ENCODE measurements around the gene PKDCC.

PKDCC gene

DNA sequence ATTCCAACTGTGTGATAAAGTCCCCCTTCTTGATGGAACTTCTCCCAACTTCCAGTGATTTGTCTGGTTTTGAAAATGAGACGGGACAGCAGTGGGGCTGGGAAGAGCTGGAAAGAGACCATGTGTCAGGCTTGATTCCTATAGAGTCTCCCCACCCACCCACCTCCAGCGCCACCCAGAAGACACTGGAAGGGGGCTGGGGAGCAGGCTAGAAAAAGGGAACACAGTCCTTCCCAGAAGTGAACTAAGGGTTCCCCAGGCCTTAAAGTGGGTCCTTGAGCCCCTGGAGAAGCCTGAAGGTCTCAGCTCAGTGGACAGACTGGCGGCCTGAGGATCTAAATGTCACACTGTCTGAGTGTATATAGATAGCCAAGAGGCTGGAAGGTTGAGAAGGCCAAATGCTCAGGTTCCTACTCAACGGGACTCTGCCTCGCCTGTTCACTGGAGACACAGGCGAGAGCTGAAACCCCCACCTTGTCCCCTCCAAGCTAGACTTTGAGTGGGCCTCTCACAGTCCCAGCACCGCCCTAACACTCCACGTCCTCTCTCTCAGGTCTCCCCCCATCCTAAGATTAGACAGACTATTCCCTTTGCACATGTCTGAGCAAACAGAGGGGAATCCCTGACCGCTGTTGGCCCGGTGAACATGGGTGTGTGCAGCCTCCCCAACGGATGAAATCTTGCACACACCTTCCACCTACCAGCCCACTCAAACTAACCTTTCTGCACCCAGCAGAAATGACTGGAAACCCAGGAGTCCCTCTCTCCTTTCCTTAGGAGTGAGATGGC lies 1.6 kb downstream of the PKDCC start:
- DNase-seq (ENCODE audit: low read depth in 3 of 3, low spot score in 1 of 3) = no peak

DNA sequence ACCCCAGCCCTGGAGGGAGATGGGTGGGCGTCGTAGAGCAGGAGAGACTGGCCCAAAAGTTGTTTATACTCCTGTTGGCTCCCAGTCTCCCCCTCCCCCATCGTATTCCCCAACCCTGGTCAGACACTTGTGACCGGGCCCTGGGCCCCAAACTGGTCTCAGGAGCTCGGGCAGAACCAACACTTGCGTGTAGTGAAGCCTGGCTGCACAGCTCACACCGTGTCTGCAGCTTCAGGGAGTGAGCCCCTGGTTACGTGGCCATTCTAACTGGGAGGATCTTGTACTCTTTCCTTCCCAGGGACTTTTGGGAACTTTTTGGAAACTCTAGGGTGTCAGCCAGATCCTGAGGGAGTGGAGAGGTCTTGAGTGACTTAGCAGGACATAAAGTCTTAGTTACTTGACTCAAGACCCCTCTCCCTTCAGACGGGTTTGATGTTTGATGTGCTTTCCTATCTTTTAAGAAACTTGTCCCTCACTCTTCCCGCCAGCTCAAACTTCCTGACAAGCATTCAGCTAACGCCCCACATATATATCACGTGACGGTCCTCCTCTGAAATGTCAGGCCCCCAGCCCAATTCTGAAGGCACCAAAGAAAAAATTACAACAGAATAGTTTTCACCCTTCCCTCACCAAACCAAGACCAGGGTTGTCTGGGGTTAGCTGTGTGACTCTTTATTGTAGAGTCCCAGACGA lies 2.3 kb downstream of the PKDCC start:
- DNase-seq (ENCODE audit: low read depth in 3 of 3, low spot score in 1 of 3) = no peak

DNA sequence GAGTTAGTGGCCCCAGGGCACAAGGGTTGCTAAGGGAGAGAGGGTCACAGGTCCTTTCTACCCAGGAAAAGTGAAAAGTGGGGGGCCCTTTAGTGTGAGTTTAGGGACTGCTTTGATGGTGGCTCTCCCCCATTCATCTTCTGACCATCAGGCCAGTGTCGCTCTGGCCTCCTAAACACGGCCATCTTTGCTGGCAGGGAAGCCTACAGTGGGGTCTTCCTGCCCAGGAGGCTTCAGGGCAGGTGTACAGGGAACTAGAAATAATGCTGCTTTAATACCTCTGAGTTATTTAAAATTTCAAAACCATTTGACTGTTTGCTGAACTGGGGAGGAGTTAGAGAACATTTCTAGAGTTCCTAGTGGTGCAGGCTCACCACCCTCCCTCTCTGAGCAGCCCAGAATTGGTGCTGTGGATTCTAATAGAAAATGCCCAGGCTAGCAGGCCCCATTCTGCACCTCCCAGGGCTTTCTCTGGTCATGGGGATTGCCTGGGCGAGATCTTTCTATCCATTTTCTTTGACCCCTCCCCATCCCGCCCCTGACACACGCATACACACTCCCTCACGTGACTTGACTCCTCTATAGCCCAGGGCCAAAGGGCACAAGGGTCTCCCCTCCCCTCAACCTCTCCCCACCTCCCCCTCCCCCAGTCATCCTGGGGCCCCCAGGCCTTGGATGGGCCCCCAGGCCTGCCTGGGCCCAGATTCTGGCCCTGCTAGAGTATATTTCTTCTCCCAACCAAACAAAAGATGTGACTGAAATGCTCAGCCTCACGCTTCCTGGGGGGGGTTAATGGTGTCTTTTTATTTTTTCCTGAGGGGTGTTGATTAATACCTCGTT lies 3.1 kb downstream of the PKDCC start:
- DNase-seq (ENCODE audit: low read depth in 3 of 3, low spot score in 1 of 3) = no peak

DNA sequence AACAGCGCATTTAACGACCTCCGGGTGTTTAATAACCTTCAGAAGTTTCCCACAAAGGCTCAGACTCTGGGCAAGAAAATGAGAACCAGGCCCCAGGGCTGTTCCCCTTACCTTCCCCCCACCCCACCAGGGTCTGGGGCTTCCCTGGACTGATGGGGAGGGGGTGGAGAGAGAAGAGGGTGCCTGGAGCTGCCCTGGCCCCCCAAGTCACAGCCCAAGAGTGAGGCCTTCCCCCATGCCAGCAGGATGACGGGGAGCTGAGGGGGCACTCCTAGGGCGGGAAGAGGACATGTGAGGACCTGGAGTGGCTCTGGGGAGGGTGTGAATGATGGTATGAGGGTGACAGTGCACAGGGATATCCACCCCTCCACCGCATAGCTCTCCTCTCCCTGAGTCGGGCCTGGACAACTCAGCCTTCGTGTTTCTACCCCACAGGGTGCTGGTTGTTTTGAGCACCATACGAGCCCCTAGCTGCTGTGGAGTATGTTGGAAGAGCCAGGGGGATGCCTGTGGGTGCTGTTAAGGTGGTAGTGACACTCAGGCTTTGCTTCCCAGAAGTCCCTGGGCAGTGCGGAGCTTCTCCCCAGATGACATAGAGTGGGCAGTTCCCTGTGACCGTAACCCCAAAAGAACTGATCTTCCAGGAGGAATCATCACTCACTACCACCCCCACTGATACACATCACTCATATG lies 3.9 kb downstream of the PKDCC start:
- DNase-seq (ENCODE audit: low read depth in 3 of 3, low spot score in 1 of 3) = no peak

DNA sequence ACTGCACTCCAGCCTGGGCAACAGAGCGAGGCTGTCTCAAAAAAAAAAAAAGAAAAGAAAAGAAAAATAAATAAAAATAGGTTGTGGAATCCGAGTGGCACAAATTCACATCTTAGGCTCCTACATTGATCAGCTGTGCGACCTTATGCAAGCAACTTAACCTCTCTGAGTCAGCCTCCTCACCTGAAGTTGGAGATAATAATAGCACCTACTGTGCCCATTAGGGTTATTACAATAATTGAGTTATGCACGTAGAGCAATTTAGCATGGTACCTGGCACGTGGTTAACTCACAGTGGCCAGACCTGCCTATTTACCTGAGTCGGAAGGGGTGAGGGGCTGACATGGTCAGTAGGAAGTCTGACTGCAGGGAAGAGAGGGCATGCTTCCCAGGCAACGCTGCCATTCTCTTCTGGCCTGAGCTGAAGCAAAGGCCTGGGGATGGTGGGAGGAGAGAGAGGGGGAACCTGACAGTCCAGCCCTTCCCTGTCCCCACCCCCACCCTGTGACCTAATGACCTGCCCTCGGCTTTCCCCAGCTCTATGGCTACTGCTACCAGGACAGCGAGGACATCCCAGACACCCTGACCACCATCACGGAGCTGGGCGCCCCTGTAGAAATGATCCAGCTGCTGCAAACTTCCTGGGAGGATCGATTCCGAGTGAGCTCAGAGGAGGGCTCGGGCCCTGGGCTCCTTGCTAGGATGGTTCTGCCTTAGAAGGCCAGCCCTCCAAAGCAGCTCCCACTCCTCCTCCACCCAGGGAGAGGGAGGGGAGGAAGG lies 5.1 kb downstream of the PKDCC start:
- DNase-seq (ENCODE audit: low read depth in 3 of 3, low spot score in 1 of 3) = no peak

DNA sequence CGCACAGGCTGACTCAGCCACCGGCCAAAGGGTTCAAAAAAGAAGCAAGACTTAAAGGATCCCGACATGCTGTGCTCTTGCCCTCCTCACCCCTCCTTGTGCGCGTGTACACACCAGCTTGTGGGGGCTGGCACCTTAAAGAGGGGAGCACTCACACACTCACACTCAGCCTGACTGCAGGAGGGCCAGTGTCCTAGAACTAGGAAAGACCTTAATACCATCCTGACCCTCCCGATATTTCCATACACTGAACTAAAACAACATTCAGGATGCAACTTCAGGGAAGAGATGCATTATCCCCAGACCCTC lies 5.6 kb downstream of the PKDCC start:
- DNase-seq (ENCODE audit: low read depth in 3 of 3, low spot score in 1 of 3) = no peak

DNA sequence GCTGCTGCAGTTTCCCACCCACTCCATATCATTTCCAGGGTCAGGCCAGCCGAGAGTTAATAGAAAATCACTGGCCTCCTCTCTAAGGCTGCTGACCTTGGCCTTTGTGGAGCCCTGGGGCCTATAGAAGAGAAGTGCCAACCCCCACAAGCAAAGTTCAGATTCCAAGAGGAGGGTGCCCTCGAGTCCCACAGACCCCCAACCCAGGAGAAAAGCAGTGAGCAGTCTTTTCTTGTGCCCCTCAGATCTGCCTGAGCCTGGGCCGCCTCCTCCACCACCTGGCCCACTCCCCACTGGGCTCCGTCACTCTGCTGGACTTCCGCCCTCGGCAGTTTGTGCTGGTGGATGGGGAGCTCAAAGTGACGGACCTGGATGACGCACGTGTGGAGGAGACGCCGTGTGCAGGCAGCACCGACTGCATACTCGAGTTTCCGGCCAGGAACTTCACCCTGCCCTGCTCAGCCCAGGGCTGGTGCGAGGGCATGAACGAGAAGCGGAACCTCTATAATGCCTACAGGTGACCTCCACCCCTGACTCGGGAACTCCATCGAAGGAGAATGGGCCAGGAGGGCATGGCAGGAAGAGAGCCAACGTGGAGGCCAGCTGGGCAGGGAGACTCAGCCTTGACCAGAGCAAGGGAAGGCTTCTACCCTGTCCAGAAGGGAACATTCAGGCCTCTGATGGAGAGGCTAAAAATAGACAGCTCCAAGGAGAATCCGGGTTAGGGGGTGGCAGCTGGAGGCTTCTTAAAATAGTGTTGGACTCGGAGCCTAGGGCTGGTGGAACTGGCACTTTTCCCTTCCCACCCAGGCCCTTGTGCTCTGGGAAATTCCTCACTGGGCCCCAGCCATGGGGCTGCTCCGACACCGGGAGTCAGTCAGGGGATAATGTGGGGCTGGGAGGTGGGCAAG lies 6.2 kb downstream of the PKDCC start:
- no peak for DNase-seq (ENCODE audit: low read depth in 3 of 3, low spot score in 1 of 3)

DNA sequence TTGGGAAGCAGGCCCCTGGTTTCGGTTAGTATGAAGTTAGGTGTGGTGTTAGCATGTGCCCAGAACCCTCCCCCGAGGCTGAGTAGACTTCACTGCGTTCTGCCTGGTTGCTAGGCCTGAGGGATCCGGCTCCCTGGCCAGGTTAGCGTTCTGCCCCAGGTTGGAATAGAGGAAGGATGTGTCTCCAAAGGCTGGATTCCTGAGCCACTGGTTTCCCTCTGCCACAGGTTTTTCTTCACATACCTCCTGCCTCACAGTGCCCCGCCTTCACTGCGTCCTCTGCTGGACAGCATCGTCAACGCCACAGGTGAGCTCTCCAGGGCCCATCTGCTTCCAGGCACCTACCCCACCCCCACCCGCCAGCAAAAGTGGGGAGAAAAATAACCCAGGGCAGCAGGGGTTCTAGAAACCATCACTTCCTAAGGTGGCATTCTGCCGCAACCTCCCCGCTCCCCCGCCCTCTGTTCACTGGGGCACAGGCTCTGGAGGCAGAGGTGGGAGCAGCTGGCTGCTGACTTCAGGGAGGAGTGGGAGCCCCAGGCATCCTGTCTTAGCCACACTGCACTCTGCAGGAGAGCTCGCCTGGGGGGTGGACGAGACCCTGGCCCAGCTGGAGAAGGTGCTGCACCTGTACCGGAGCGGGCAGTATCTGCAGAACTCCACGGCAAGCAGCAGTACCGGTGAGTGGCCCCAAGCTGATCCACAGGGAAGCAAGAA lies 7.1 kb downstream of the PKDCC start:
- DNase-seq (ENCODE audit: low read depth in 3 of 3, low spot score in 1 of 3) = no peak

DNA sequence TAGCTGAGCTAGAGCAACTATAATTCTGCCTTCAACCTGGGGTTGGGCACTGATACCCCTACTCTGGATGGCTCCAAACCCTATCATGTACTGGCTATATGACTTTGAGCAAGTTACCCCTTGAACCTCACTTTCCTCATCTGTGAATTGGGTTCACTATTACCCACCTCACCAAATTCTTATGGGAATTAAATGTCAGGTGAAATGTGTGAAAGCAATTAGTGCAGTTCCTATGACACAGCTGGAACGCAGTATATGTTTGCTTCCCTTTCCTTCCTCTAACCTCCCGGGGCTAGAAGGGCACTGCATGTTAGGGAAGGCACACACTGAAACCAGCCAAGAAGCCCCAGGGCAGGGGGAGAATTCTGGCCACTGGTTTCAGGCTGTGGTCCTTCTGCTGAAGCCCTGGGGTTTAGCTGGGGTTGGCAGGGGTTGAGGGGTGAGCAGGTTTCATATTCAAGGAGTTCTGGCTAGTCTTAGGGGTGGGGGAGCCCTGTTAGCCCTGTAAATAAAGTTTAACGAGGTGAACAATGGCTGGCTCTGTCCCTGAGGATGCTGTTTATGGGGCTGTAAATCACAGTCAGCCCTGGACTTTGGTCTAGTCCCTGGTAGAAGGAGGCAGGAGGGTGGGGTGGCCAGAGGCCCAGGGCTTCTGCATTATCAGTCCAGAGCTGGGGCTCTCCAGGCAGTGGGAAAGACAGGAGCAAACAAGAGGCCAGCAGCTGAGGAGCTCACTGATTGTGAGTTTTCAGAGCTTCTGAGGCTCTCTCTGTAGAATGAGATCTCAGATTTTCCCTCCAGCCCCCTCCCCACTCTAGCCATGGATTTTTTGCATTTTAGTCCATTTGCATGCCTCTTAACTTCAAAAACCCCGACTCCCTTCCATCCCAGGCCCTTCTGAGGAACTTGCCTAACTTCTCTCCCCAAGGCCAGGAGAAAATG lies 8.0 kb downstream of the PKDCC start:
- no peak for DNase-seq (ENCODE audit: low read depth in 3 of 3, low spot score in 1 of 3)

DNA sequence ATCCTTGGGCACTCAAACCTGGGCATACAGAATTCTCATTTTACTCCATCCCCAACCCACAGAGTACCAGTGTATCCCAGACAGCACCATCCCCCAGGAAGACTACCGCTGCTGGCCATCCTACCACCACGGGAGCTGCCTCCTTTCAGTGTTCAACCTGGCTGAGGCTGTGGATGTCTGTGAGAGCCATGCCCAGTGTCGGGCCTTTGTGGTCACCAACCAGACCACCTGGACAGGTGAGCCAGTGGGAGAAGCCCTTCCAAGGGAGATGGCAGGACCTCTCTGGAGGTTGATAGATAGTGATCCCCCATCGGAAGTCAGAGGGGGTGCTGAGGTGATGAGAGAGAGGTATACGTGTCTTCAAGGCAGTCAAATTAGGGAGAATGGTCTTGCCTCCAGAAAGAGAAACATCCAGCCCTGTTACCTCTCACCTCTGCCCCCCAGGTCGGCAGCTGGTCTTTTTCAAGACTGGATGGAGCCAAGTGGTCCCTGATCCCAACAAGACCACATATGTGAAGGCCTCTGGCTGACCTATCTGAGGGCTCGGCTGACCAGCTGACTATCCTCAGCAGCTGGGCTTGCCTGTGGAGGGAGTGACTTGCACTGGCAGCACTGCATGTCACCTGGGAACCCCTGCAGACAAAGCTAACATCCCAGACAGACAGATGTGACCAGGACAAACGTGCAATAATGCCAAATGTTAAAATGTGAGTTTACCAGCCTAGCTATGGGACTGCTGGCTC lies 9.5 kb downstream of the PKDCC start:
- DNase-seq (ENCODE audit: low read depth in 3 of 3, low spot score in 1 of 3) = no peak

DNA sequence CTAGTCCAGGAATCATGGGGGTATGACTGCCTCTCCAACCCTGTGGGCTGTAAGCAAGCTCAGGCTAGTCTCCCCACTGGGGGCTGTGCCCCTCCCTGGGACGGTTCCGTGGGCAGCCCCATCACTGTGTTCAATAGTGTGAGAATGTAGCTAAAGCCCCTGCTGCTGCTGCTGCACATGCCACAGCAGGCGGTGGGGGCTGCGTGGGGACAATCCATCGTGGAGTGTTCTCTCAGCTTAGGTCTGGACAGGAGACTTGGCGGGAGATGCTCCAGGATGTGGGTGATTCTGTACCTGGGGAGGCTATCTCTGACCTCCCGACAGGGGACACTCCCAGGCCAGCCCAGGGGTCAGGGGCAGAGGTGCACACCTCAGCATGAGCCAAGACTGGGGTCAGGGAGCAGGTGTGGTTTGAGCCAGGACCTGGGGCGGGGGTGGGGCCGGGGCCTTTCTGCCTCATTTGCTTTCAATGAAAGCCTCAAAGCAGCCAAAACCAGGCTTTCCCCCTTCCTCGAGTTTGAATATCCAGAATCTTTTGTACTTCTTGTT lies 10.2 kb downstream of the PKDCC start:
- no peak for DNase-seq (ENCODE audit: low read depth in 3 of 3, low spot score in 1 of 3)

DNA sequence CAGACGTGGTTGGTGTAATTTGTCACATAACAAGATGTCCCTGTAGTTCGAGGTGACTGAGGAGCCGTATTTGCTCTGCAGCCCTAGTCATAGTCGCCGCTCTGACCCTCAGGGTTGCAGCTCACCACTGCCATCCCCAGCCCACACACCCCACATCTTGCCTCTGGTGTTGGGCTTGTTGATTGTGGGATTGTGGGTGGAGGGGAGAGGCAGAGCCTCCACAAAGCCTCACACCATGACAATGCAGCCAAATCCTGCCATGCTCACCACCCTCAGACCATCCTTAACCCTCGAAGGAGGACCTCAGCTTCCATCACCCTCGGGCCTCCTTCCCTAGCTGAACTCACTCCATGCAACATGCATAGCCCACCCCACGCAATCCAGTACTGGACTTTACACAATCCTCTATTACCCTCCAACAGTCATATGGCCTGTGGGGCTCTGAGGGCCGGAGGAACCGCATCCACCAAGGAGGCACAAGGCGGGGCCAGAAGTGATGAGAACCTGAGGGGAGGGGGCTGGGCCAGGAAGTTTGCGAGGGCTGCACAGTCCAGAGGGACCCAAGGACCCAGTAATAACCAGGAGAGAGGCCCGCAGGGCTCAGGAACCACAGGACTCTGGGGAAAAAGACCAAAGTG lies 11.6 kb downstream of the PKDCC start:
- no peak for DNase-seq (ENCODE audit: low read depth in 3 of 3, low spot score in 1 of 3)

DNA sequence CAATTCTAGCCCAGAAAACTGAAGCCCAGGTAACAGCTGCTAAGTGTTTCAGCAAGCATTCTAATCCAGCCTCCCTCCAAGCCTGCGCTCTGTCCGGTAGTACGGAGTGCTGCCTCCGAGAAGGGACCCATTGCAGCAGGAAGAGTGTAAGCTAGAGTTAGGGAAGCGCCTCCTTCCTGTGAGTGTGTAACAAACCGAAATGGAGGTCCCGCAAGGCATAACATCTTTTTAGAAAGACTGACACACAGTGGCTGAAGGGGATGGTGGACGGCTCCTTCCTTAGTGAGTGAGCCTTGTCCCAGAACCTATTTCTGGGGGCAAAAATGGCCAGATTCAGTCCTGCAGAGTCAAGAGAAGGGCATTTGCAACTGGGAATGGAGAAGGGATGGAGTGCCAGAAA lies 12.2 kb downstream of the PKDCC start:
- no peak for DNase-seq (ENCODE audit: low read depth in 3 of 3, low spot score in 1 of 3)

DNA sequence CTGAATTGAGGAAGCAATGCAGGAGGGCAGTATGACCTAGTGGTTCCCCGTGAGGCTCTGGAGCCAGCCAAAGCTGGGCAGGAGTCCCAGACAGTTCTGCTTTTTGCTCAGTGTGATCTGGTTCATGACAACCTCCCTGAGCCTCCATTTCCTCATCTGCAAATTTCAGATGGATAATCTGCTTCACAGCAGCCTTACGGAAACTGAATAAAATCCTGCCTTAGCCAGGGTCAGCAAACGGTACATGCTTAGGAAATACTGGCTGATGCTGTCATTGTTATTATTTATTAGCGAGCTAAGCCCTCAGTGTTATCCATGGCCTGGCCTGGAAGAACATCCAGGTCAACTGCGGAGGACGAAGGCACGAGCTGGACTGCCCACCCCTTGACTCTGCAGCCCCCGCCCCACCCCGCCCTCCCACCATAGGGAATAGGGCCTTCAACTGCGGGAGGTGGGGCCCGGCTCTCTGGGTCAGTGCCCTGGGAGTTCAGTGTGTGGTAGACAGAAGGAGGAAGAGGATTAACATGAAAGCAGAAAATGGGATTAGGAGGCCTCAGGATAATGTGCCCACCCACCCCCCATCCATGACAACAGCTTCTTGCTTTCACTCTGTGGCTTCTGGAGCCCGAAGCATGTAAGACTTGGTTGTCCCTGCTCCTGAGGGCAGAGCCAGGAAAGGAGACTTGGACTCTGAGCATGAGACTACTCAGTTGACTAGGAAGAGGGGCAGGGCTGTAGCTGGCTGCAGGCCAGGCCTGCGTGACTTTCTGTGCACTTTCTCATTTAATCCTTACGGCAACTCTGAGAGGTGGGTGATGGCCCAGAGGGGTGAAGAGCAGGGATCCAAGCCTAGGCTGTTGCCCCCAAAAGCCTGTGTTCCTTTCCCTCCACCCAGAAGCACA lies 13.1 kb downstream of the PKDCC start:
- DNase-seq (ENCODE audit: low read depth in 3 of 3, low spot score in 1 of 3) = no peak

DNA sequence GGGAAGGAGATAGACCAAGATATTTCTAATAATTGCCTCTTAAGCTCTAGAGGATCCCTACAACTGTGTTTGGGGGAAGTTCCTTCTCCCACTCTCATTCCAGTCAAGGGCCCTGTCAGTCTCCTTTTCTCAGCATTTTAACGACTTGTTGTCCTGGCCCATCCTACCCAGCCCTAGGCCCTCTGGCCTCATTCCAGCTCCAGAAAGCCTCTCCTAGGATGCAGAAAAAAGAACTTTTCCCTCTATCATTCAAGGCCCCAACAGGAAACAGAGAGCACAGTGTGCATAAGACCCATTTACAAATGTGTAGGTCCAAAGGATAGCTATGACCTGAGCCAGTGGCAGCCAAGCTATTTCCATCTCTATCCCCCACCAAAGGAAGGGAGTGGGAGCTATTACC lies 14.0 kb downstream of the PKDCC start:
- DNase-seq (ENCODE audit: low read depth in 3 of 3, low spot score in 1 of 3) = no peak

All from stimulated activated CD4-positive, alpha-beta T cell treated with anti-CD3 and anti-CD28 coated beads, TNF-alpha, amount 100 ng/mL, for 1 hour (primary cell).